HepG2 (cell line): ENCODE results near the gene DGKB. TPM values are rescaled to one million over a fixed set of nuclear protein-coding genes. Genes with fewer than 3 reads are reported as not detected.

Experiments
- ATAC-seq: fragments of 200-7000 bp; cut with Tn5 transposase; 3 replicates; pipeline ENCODE4 v1.9.1; 2020; ENCODE audit warnings: mild to moderate bottlenecking, moderate library complexity
- BruUV-seq: library from RNA; stranded (reverse); fragments of 400-500 nt; replicated peaks from 2 replicates; lab custom pipeline; 2021; lab: Mats Ljungman, UMichigan
- CTCF ChIA-PET: fragments of 300-600 bp; formaldehyde crosslinking; extraction: SDS; loops from one replicate; lab custom pipeline; 2021; ENCODE audit warnings: low total read pairs, inconsistent platforms, low intra/inter-chr PET ratio; lab: Yijun Ruan, JAX
- POLR2A ChIA-PET: fragments of 350-600 bp; sonication (Branson Sonifier 250); formaldehyde crosslinking; loops from one replicate; lab custom pipeline; 2020; ENCODE audit warnings: antibody characterized with exemption, inconsistent platforms; lab: Yijun Ruan, JAX
- DNase-seq: peaks from one replicate; pipeline ENCODE4 v3.0.0-alpha.2; 2015; ENCODE audit warnings: low spot score
- FAIRE-seq: peaks from 3 replicates; lab custom pipeline; 2011; peaks lifted over from hg19 to GRCh38; lab: Jason Lieb, UNC
- H2AFZ ChIP-seq: one replicate; pipeline ENCODE4 v1.6.1; 2011; ENCODE audit warnings: low read length, inconsistent platforms
- H3K27ac ChIP-seq: fragments of 300-600 bp; 3 replicates; pipeline ENCODE4 v1.8.0; 2011; ENCODE audit warnings: mixed run types, mild to moderate bottlenecking, mixed read lengths, low read length, inconsistent platforms; ENCODE audit not compliant: insufficient read depth; ENCODE audit errors: extremely low read length
- H3K27me3 ChIP-seq, 2 experiments: fragments of 200-600 bp in 1 of 2; 2 replicates in 1 of 2; 3 replicates in 1 of 2; pipeline versions ENCODE4 v1.6.0 to v1.8.0; 2011; ENCODE audit warnings: low read length in 2 of 2, mild to moderate bottlenecking in 2 of 2, moderate library complexity in 2 of 2, inconsistent platforms in 1 of 2; ENCODE audit not compliant: insufficient read depth in 2 of 2, control insufficient read depth in 1 of 2
- H3K36me3 ChIP-seq, 2 experiments: fragments of 200-600 bp in 1 of 2; replicated peaks in 1 of 2; 2 replicates in 1 of 2; 3 replicates in 1 of 2; pipeline versions ENCODE4 v1.5.1 to v1.8.0; 2011; ENCODE audit warnings: low read length in 2 of 2, inconsistent platforms in 1 of 2; ENCODE audit not compliant: insufficient read depth in 2 of 2, control insufficient read depth in 1 of 2
- H3K4me1 ChIP-seq: 2 replicates; pipeline ENCODE4 v1.5.1; 2012; ENCODE audit warnings: low read length, inconsistent platforms; ENCODE audit not compliant: insufficient read depth
- H3K4me2 ChIP-seq: 2 replicates; pipeline ENCODE4 v1.6.0; 2011; ENCODE audit warnings: low read depth, low read length, inconsistent platforms
- H3K4me3 ChIP-seq, 3 experiments: fragments of 200-600 bp in 1 of 3; sonication (generic), shearing (Covaris generic) in 1 of 3; replicated peaks in 1 of 3; 2 replicates each; pipeline ENCODE4 v1.5.1; 2011 to 2016; ENCODE audit warnings: low read length in 3 of 3, inconsistent platforms in 2 of 3, low read depth in 2 of 3, mild to moderate bottlenecking in 2 of 3, control low read depth in 1 of 3, mixed read lengths in 1 of 3; ENCODE audit not compliant: insufficient read depth in 1 of 3
- H3K79me2 ChIP-seq: one replicate; pipeline ENCODE4 v1.6.1; 2011; ENCODE audit warnings: low read length, inconsistent platforms; ENCODE audit not compliant: insufficient read depth
- H3K9ac ChIP-seq: 2 replicates; pipeline ENCODE4 v1.6.0; 2011; ENCODE audit warnings: mild to moderate bottlenecking, low read depth, low read length, inconsistent platforms; ENCODE audit not compliant: insufficient read depth
- H3K9me3 ChIP-seq: 2 replicates; pipeline ENCODE4 v1.5.1; 2012; ENCODE audit warnings: mild to moderate bottlenecking, low read length
- H4K20me1 ChIP-seq: 2 replicates; pipeline ENCODE4 v1.6.0; 2011; ENCODE audit warnings: inconsistent platforms, mild to moderate bottlenecking, low read length, moderate library complexity; ENCODE audit not compliant: insufficient read depth
- ATAD3A ChIP-seq: sonication (generic); formaldehyde crosslinking; IDR thresholded peaks from 2 replicates; pipeline ENCODE4 v1.4.0; 2020; ENCODE audit warnings: missing genetic modification reagents
- BORCS8-MEF2B ChIP-seq: sonication (generic); formaldehyde crosslinking; IDR thresholded peaks from 2 replicates; pipeline ENCODE4 v1.8.0; 2022; ENCODE audit warnings: mild to moderate bottlenecking, missing genetic modification reagents
- CAMTA2 ChIP-seq: sonication (generic); formaldehyde crosslinking; IDR thresholded peaks from 2 replicates; pipeline ENCODE4 v1.4.0; 2020; ENCODE audit warnings: mild to moderate bottlenecking, missing genetic modification reagents, borderline replicate concordance
- HNRNPK ChIP-seq: fragments of 200-400 bp; formaldehyde crosslinking; IDR thresholded peaks from 2 replicates; pipeline ENCODE4 v1.6.1; 2018; ENCODE audit warnings: low read length, low read depth, moderate library complexity, mild to moderate bottlenecking; ENCODE audit not compliant: poor library complexity, severe bottlenecking
- KDM3A ChIP-seq: IDR thresholded peaks from 2 replicates; pipeline ENCODE4 v1.6.1; 2018; ENCODE audit warnings: low read depth, missing compliant biosample characterization
- KLF12 ChIP-seq: sonication (generic); formaldehyde crosslinking; IDR thresholded peaks from 2 replicates; pipeline ENCODE4 v1.4.0; 2020; ENCODE audit warnings: missing genetic modification reagents, borderline replicate concordance
- MBD4 ChIP-seq: IDR thresholded peaks from 2 replicates; pipeline ENCODE4 v1.6.1; 2012; ENCODE audit warnings: low read length, inconsistent platforms, borderline replicate concordance
- NR2F1 ChIP-seq, 2 experiments: fragments of 450-650 bp in 1 of 2; formaldehyde crosslinking in 1 of 2; IDR thresholded peaks; 2 replicates each; pipeline versions ENCODE4 v1.5.0 to v1.6.1; 2016 to 2020; ENCODE audit warnings: mild to moderate bottlenecking in 1 of 2, missing compliant biosample characterization in 1 of 2, missing genetic modification reagents in 1 of 2, moderate library complexity in 1 of 2
- SP140L ChIP-seq: sonication (generic); formaldehyde crosslinking; IDR thresholded peaks from 2 replicates; pipeline ENCODE4 v1.4.0; 2020; ENCODE audit warnings: missing genetic modification reagents, borderline replicate concordance
- STAG1 ChIP-seq: sonication (generic); formaldehyde crosslinking; IDR thresholded peaks from 2 replicates; pipeline ENCODE4 v1.4.0; 2020; ENCODE audit warnings: missing genetic modification reagents
- ZNF674 ChIP-seq: sonication (generic); formaldehyde crosslinking; IDR thresholded peaks from 2 replicates; pipeline ENCODE4 v1.5.0; 2020; ENCODE audit warnings: low read depth, mild to moderate bottlenecking, missing genetic modification reagents
- WGBS: methylation state at CpG from one replicate; pipeline ENCODE4 v1.1.6; 2017; ENCODE audit warnings: low lambda C conversion rate; 5-methylcytosine and 5-hydroxymethylcytosine counted together
- in situ Hi-C: cut with HindIII; loops from 2 replicates; pipeline ENCODE4 v1.10.0; 2017; ENCODE audit warnings: low pct_unique_long_range_greater_than_20kb; ENCODE audit not compliant: extremely low pct_ligation_motif_present
- intact Hi-C: fragments of 100-400 bp; cut with micrococcal nuclease; formaldehyde crosslinking; loops from one replicate; pipeline ENCODE4 v1.10.0; 2022; ENCODE audit not compliant: unreplicated experiment
- polyA plus RNA-seq, 8 experiments: library from polyadenylated mRNA; depleted of rRNA in 3 of 8; stranded (reverse) in 7 of 8; unstranded in 1 of 8; fragments of >200 nt; fragmentation: Illumina TruSeq in 4 of 8; extraction: Trizol in 4 of 8; gene quantifications; 2 replicates each; pipeline versions ENCODE4 v1.2.1 to v1.2.3, GENCODE V29; 2011 to 2016; ENCODE audit warnings: low read depth in 4 of 8, missing spikeins in 1 of 8, mixed read lengths in 1 of 8; ENCODE audit not compliant: insufficient read depth in 1 of 8
- total RNA-seq, 5 experiments: library from RNA; depleted of rRNA; stranded (reverse); fragments of >200 nt; fragmentation: Illumina TruSeq; extraction: Trizol; gene quantifications; 2 replicates each; pipeline ENCODE4 v1.2.3, GENCODE V29; 2016; ENCODE audit warnings: low read depth in 1 of 5
- TF ChIP-seq, protein P1 (sequence below): sonication (generic); formaldehyde crosslinking; IDR thresholded peaks from 2 replicates; pipeline ENCODE4 v1.8.0; 2022; ENCODE audit warnings: mild to moderate bottlenecking, missing genetic modification reagents, moderate library complexity
- TF ChIP-seq, protein P2 (sequence below): sonication (generic); IDR thresholded peaks from 2 replicates; pipeline ENCODE4 v1.6.1; 2016; ENCODE audit warnings: low read depth, borderline replicate concordance
- TF ChIP-seq, protein P3 (sequence below): sonication (generic); formaldehyde crosslinking; IDR thresholded peaks from 2 replicates; pipeline ENCODE4 v1.4.0; 2020; ENCODE audit warnings: missing genetic modification reagents

The DGKB gene
- total and polyA plus RNA-seq, 2 of the 13 experiments (the other 11 are each of a cell fraction or from before 2014, with no cell fraction given) = not detected

DNA sequence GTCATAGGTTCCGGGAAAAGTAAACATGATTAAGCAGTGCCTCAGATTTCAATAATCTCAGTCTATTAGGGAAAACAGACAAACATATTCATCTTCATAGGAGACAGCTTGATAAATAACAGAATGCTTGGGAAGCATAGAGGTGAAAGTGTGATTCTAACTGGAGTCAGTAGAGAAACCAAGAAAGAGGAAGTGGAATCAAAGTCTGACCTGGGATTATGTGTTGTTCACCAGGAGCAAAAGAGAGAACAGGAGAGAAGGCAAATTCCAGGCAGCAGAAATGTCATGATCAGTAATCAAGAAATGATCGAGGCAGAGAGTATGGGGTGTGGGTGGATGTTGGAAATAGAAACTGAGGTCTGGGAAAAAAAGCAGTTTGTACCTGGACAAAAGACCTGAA is 43.7 kb downstream of the DGKB start:
- 2% methylated on average over 2 of the region's 2 CpGs for WGBS
- no peaks in the 10 kb centered on the region for H3K27me3 ChIP-seq
- in situ Hi-C loops (no loop called here), intact Hi-C loops (no loop called here)
- no peak overlapping the region for H3K9ac ChIP-seq
- no peak overlapping the region for H3K4me3 ChIP-seq
- ATAC-seq = no peak
- no peak overlapping the region for H3K4me2 ChIP-seq
- POLR2A ChIA-PET = no interaction called here
- H3K27ac ChIP-seq = no peak overlapping the region
- no peaks in the 10 kb centered on the region for H3K36me3 ChIP-seq
- H3K9me3 ChIP-seq = peaks cover 7% of the 10 kb centered on the region; the same call in 1 of the 2 replicates
- DNase-seq = no peak
- TF ChIP-seq, protein P1, sequence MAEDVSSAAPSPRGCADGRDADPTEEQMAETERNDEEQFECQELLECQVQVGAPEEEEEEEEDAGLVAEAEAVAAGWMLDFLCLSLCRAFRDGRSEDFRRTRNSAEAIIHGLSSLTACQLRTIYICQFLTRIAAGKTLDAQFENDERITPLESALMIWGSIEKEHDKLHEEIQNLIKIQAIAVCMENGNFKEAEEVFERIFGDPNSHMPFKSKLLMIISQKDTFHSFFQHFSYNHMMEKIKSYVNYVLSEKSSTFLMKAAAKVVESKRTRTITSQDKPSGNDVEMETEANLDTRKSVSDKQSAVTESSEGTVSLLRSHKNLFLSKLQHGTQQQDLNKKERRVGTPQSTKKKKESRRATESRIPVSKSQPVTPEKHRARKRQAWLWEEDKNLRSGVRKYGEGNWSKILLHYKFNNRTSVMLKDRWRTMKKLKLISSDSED (CRISPR knock-in tag) = no peak
- TF ChIP-seq CAMTA2 (no peak), ZNF674 (CRISPR knock-in tag) (no peak), SP140L (CRISPR knock-in tag) (no peak), NR2F1 (CRISPR knock-in tag; IDR thresholded peaks at IDR 0.05) (no peak), KDM3A (CRISPR knock-in tag) (no peak), BORCS8-MEF2B (CRISPR knock-in tag) (no peak), KLF12 (CRISPR knock-in tag) (no peak), HNRNPK (no peak), STAG1 (CRISPR knock-in tag) (no peak), MBD4 (no peak), ATAD3A (no peak)
- TF ChIP-seq, protein P2, sequence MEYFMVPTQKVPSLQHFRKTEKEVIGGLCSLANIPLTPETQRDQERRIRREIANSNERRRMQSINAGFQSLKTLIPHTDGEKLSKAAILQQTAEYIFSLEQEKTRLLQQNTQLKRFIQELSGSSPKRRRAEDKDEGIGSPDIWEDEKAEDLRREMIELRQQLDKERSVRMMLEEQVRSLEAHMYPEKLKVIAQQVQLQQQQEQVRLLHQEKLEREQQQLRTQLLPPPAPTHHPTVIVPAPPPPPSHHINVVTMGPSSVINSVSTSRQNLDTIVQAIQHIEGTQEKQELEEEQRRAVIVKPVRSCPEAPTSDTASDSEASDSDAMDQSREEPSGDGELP = no peak
- TF ChIP-seq, protein P3, sequence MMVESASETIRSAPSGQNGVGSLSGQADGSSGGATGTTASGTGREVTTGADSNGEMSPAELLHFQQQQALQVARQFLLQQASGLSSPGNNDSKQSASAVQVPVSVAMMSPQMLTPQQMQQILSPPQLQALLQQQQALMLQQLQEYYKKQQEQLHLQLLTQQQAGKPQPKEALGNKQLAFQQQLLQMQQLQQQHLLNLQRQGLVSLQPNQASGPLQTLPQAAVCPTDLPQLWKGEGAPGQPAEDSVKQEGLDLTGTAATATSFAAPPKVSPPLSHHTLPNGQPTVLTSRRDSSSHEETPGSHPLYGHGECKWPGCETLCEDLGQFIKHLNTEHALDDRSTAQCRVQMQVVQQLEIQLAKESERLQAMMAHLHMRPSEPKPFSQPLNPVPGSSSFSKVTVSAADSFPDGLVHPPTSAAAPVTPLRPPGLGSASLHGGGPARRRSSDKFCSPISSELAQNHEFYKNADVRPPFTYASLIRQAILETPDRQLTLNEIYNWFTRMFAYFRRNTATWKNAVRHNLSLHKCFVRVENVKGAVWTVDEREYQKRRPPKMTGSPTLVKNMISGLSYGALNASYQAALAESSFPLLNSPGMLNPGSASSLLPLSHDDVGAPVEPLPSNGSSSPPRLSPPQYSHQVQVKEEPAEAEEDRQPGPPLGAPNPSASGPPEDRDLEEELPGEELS (CRISPR knock-in tag) = no peak
- H4K20me1 ChIP-seq = no peaks in the 10 kb centered on the region
- no TSS peak for BruUV-seq
- H3K4me1 ChIP-seq = no peaks in the 10 kb centered on the region
- H3K79me2 ChIP-seq = no peaks in the 10 kb centered on the region
- no peak overlapping the region for H2AFZ ChIP-seq
- FAIRE-seq = no peak
- CTCF ChIA-PET = no interaction called here
